Choroid plexus epithelial cell (primary cell): ENCODE measurements around the gene GPX6.

Source experiments
- DNase-seq: peaks from one replicate; pipeline ENCODE4 v3.0.0-alpha.2; 2010; ENCODE audit warnings: low read depth
- H3K4me3 ChIP-seq: 2 replicates; pipeline ENCODE4 v1.5.1; 2011; ENCODE audit warnings: low read depth, mild to moderate bottlenecking, control low read depth, low read length, moderate library complexity
- TF ChIP-seq, protein P1 (sequence below): conservative IDR thresholded peaks from 2 replicates; pipeline ENCODE4 v1.5.1; 2011; ENCODE audit warnings: low read depth, mild to moderate bottlenecking, control low read depth, inconsistent platforms, low read length, moderate library complexity

GPX6 gene, protein sequence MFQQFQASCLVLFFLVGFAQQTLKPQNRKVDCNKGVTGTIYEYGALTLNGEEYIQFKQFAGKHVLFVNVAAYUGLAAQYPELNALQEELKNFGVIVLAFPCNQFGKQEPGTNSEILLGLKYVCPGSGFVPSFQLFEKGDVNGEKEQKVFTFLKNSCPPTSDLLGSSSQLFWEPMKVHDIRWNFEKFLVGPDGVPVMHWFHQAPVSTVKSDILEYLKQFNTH

DNA sequence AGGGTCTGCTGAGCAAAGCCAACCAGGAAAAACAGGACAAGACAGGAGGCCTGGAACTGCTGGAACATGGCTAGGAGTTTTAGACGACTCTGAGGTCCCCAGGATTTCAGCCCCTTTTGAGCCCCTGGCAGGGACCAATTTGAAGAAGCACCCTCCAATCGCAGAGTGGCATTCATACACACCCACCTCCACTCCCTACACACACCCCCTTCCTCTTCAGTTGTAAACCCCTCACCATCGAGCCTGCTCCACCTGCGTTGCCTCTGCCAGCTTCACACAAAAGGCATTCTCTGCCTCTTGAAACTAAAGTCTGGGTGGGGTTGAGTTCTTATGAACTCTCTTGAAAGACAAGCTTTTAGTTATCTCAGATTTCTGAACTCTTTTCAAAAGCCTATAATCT, at the start of gene GPX6:
TSS of gene GPX6 (minus strand) at position 118 of the 400 bp plus-strand sequence. CDS start at position 68, 50 bp downstream.
- no peak within 1 kb of the TSS for H3K4me3 ChIP-seq
- TF ChIP-seq, protein P1, sequence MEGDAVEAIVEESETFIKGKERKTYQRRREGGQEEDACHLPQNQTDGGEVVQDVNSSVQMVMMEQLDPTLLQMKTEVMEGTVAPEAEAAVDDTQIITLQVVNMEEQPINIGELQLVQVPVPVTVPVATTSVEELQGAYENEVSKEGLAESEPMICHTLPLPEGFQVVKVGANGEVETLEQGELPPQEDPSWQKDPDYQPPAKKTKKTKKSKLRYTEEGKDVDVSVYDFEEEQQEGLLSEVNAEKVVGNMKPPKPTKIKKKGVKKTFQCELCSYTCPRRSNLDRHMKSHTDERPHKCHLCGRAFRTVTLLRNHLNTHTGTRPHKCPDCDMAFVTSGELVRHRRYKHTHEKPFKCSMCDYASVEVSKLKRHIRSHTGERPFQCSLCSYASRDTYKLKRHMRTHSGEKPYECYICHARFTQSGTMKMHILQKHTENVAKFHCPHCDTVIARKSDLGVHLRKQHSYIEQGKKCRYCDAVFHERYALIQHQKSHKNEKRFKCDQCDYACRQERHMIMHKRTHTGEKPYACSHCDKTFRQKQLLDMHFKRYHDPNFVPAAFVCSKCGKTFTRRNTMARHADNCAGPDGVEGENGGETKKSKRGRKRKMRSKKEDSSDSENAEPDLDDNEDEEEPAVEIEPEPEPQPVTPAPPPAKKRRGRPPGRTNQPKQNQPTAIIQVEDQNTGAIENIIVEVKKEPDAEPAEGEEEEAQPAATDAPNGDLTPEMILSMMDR, result no peak
- no peak for DNase-seq

DNA sequence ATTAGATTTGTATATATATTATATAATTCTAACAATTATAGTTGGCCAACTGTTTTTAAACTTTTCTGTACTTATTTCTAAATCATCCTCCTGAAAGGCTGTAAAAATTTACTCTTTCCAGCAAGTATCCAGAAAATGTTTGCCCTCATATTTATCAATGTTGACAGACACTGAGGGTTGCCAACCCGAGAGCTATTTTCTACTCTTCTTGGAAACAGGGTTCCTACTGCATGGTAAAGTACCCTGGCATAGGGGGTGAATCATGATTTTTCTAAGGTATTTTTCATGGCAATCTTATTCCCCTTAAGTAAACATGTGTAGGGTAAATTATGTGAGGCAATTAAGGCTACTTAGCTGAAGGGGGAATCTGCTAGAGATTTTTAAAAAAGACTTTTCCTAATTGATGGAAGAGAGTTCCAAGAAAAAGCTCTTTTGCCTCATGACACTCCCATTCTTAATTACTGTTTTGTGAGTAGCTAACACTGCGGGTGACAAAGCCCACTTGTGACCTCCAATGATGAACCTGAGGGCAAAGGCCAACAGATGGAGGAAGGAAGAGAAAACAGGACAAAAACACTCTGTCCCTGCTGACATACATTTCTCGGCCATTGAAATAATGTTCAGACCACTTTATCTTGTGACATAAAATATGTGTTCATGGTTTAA, 48.0 kb upstream of the GPX6 start:
- TF ChIP-seq, protein P1, result no peak
- no peak for DNase-seq
- no peak overlapping the region for H3K4me3 ChIP-seq

GRCh38 chr6:28558629-28559028, 43.0 kb upstream of the GPX6 start:
- TF ChIP-seq, protein P1, result no peak
- H3K4me3 ChIP-seq, result no peak overlapping the region
- DNase-seq, result no peak

DNA sequence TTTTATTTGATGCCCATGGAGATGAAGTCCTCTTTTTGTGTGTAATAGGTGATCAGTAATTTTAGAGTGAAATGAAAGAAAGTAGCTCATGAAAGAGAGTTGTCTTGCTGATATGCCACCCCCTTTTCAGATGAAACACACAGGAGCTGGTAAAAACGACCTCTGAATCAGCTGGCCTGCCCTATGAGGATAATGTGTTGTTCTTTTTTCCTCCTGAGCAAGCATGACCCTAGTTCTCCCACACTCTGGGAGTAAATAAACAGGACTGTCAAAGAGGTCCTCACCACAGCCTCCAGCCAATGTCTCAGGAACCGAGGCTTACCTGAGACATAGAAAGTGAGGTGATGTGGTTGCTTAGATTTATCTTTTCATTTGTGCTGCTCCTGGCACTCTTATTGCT, 39.5 kb upstream of the GPX6 start:
- no peak for DNase-seq
- H3K4me3 ChIP-seq, result no peak overlapping the region
- TF ChIP-seq, protein P1, result no peak

GRCh38 chr6:28553986-28554881, 38.6 kb upstream of the GPX6 start:
- no peak for DNase-seq
- H3K4me3 ChIP-seq, result no peak overlapping the region
- TF ChIP-seq, protein P1, result no peak

- no peak overlapping the region for H3K4me3 ChIP-seq
- TF ChIP-seq, protein P1, result no peak
- DNase-seq, result no peak
Measured at GRCh38 chr6:28553384-28553985, 37.9 kb upstream of the GPX6 start.
